Liver (tissue), 9 donors: ENCODE data around the gene SMCO4. TPM values are rescaled to one million over a fixed set of nuclear protein-coding genes. Genes with fewer than 3 reads are reported as not detected.

Source experiments
- DNase-seq: peaks from one replicate; pipeline ENCODE4 v3.0.0-alpha.2; 2017; ENCODE audit warnings: low spot score
- H3K27ac ChIP-seq, 2 donors: one replicate each; pipeline ENCODE4 v1.7.0; 2013; ENCODE audit warnings: inconsistent platforms in 2 of 2, low read length in 2 of 2, control low read depth in 1 of 2, low read depth in 1 of 2, mild to moderate bottlenecking in 1 of 2
- H3K27me3 ChIP-seq, 4 donors: one replicate each; pipeline versions ENCODE4 v1.6.1 to v1.7.0; 2013; ENCODE audit warnings: low read length in 3 of 4, inconsistent platforms in 1 of 4, mild to moderate bottlenecking in 1 of 4, moderate library complexity in 1 of 4; ENCODE audit not compliant: control insufficient read depth in 4 of 4, insufficient read depth in 4 of 4
- H3K36me3 ChIP-seq, 4 donors: one replicate each; pipeline versions ENCODE4 v1.6.1 to v1.7.0; 2013; ENCODE audit warnings: low read length in 3 of 4, mild to moderate bottlenecking in 3 of 4, low read depth in 1 of 4, moderate library complexity in 1 of 4; ENCODE audit not compliant: control insufficient read depth in 4 of 4, insufficient read depth in 3 of 4
- H3K4me1 ChIP-seq, 4 donors: one replicate each; pipeline versions ENCODE4 v1.6.1 to v1.7.0; 2013; ENCODE audit warnings: low read length in 3 of 4, mild to moderate bottlenecking in 3 of 4, moderate library complexity in 1 of 4; ENCODE audit not compliant: control insufficient read depth in 4 of 4, insufficient read depth in 4 of 4
- H3K4me3 ChIP-seq, 3 donors: one replicate each; pipeline versions ENCODE4 v1.6.1 to v1.7.0; 2013; ENCODE audit warnings: low read length in 3 of 3, control low read depth in 1 of 3, low read depth in 1 of 3, mild to moderate bottlenecking in 1 of 3
- H3K9ac ChIP-seq, 2 donors: one replicate each; pipeline ENCODE4 v1.7.0; 2013; ENCODE audit warnings: low read length in 2 of 2, mild to moderate bottlenecking in 2 of 2, moderate library complexity in 2 of 2, control low read depth in 1 of 2, low read depth in 1 of 2
- H3K9me3 ChIP-seq, 4 donors: one replicate each; pipeline versions ENCODE4 v1.6.1 to v1.7.0; 2013; ENCODE audit warnings: low read length in 3 of 4; ENCODE audit not compliant: control insufficient read depth in 4 of 4
- ATF3 ChIP-seq: IDR thresholded peaks from 2 replicates; pipeline ENCODE4 v1.6.1; 2016; ENCODE audit warnings: antibody characterized with exemption
- CTCF ChIP-seq: fragments of 150-350 bp; IDR thresholded peaks from 2 replicates; pipeline ENCODE4 v1.5.1; 2017; ENCODE audit warnings: improper control_type of control experiment, low read depth, low read length; ENCODE audit not compliant: missing input control
- EGR1 ChIP-seq, 2 donors: IDR thresholded peaks; 2 replicates each; pipeline ENCODE4 v1.6.1; 2016 to 2018; ENCODE audit warnings: antibody characterized with exemption in 2 of 2, low read depth in 2 of 2
- FOXA1 ChIP-seq: IDR thresholded peaks from 2 replicates; pipeline ENCODE4 v1.6.1; 2016; ENCODE audit warnings: antibody characterized with exemption
- FOXA2 ChIP-seq: IDR thresholded peaks from 2 replicates; pipeline ENCODE4 v1.6.1; 2016; ENCODE audit warnings: antibody characterized with exemption
- GABPA ChIP-seq, 2 donors: IDR thresholded peaks in 1 of 2; conservative IDR thresholded peaks in 1 of 2; 2 replicates each; pipeline ENCODE4 v1.6.1; 2016; ENCODE audit warnings: antibody characterized with exemption in 2 of 2, mild to moderate bottlenecking in 1 of 2, moderate library complexity in 1 of 2
- HNF4A ChIP-seq, 2 donors: conservative IDR thresholded peaks; 2 replicates each; pipeline ENCODE4 v1.6.1; 2016; ENCODE audit warnings: antibody characterized with exemption in 2 of 2, mild to moderate bottlenecking in 2 of 2
- HNF4G ChIP-seq: IDR thresholded peaks from 2 replicates; pipeline ENCODE4 v1.6.1; 2016; ENCODE audit warnings: antibody characterized with exemption
- JUND ChIP-seq, 2 donors: IDR thresholded peaks; 2 replicates each; pipeline ENCODE4 v1.6.1; 2016; ENCODE audit warnings: antibody characterized with exemption in 2 of 2
- MAX ChIP-seq: IDR thresholded peaks from 2 replicates; pipeline ENCODE4 v1.6.1; 2016; ENCODE audit warnings: antibody characterized with exemption
- NR2F2 ChIP-seq: IDR thresholded peaks from 2 replicates; pipeline ENCODE4 v1.6.1; 2016; ENCODE audit warnings: antibody characterized with exemption
- RAD21 ChIP-seq, 2 donors: IDR thresholded peaks; 2 replicates each; pipeline ENCODE4 v1.6.1; 2016; ENCODE audit warnings: antibody characterized with exemption in 2 of 2, mild to moderate bottlenecking in 2 of 2
- REST ChIP-seq: IDR thresholded peaks from 2 replicates; pipeline ENCODE4 v1.6.1; 2016; ENCODE audit warnings: antibody characterized with exemption, mild to moderate bottlenecking
- RXRA ChIP-seq, 2 donors: IDR thresholded peaks; 2 replicates each; pipeline ENCODE4 v1.6.1; 2017 to 2018; ENCODE audit warnings: antibody characterized with exemption in 2 of 2, mild to moderate bottlenecking in 1 of 2
- SP1 ChIP-seq: IDR thresholded peaks from 2 replicates; pipeline ENCODE4 v1.6.1; 2018; ENCODE audit warnings: antibody characterized with exemption, mild to moderate bottlenecking
- TAF1 ChIP-seq: conservative IDR thresholded peaks from 2 replicates; pipeline ENCODE4 v1.6.1; 2016; ENCODE audit warnings: antibody characterized with exemption, mild to moderate bottlenecking
- YY1 ChIP-seq: IDR thresholded peaks from 2 replicates; pipeline ENCODE4 v1.6.1; 2016; ENCODE audit warnings: antibody characterized with exemption, mild to moderate bottlenecking
- ZBTB33 ChIP-seq: IDR thresholded peaks from 2 replicates; pipeline ENCODE4 v1.6.1; 2016; ENCODE audit warnings: antibody characterized with exemption
- WGBS: extraction: QIAGEN DNeasy Blood & Tissue Kit; methylation state at CpG from one replicate; pipeline ENCODE4 v1.1.7; 2013; 5-methylcytosine and 5-hydroxymethylcytosine counted together
- polyA plus RNA-seq, 2 donors: library from polyadenylated mRNA; stranded (reverse) in 1 of 2; unstranded in 1 of 2; fragments of 200-250 nt in 1 of 2; fragments of >200 nt in 1 of 2; fragmentation: Nextera tagmentation in 1 of 2; extraction: Ambion mirVana in 1 of 2; gene quantifications; one replicate each; pipeline versions ENCODE4 v1.2.1 to v1.2.3, GENCODE V29; 2013 to 2015
- total RNA-seq, 2 donors: library from RNA; depleted of rRNA; stranded (reverse); fragments of >200 nt; gene quantifications; one replicate each; pipeline ENCODE4 v1.2.3, GENCODE V29; 2014
- donor health status: healthy.
- donor health status: healthy.
- donor health status: healthy.
- donor health status: healthy.
- donor health status: healthy.

The SMCO4 gene
- total and polyA plus RNA-seq, 4 donors = 21.2 to 98.8 (median 47.9) TPM

- Histone ChIP-seq H3K36me3 (no peaks in the 10 kb centered on the region), H3K27ac (peak overlapping the region; percentile 95 to 96), H3K4me1 (peaks cover 11 to 75% (median 36%) of the 10 kb centered on the region in 4 donors), H3K9me3 (no peaks in the 10 kb centered on the region), H3K27me3 (no peaks in the 10 kb centered on the region), H3K4me3 (peak overlapping the region; percentile 4 to 55 (median 16)), H3K9ac (peak overlapping the region; percentile 61 to 63)
- DNase-seq = no peak
- TF ChIP-seq SP1 (peak; percentile 32), RAD21 (IDR thresholded peaks at IDR 0.05) (peak; percentile 54 to 70), TAF1 (no peak), FOXA2 (no peak), REST (no peak), NR2F2 (no peak), MAX (peak; percentile 64), HNF4G (no peak), ATF3 (no peak), FOXA1 (no peak), EGR1 (IDR thresholded peaks at IDR 0.05; ENCODE audit: low read depth in 2 of 2) (peak; percentile 71 to 80), HNF4A (conservative IDR thresholded peaks at IDR 0.05) (peak; percentile 63 to 73), CTCF (no peak), ZBTB33 (no peak), RXRA (IDR thresholded peaks at IDR 0.05) (peak in 1 of 2 donors; percentile 60), YY1 (peak; percentile 29), GABPA (IDR thresholded peaks at IDR 0.05 in 1 of 2, conservative IDR thresholded peaks at IDR 0.05 in 1 of 2) (no peak), JUND (IDR thresholded peaks at IDR 0.05) (no peak)
- 25% methylated on average over 5 of the region's 5 CpGs for WGBS
Observed at GRCh38 chr11:93537049-93537448, 6.1 kb downstream of the SMCO4 start.
